HS-5 (cell line): Measurements from ENCODE around the gene LCE4A.

Source experiments
- DNase-seq: peaks from one replicate; pipeline ENCODE4 v3.0.0-alpha.2; 2012; ENCODE audit warnings: low read depth

The LCE4A gene

GRCh38 chr1:152745765-152746444, 37.9 kb downstream of the LCE4A start:
- no peak for DNase-seq

- no peak for DNase-seq
These were observed 39.9 kb downstream of the LCE4A start for GRCh38 chr1:152747831-152748230.

GRCh38 chr1:152752225-152752624, 44.3 kb downstream of the LCE4A start:
- DNase-seq, result peak; percentile 92

GRCh38 chr1:152753586-152753985, 45.6 kb downstream of the LCE4A start:
- DNase-seq, result no peak

GRCh38 chr1:152756872-152757271, 48.9 kb downstream of the LCE4A start:
- no peak for DNase-seq

- DNase-seq, result no peak
These were observed 49.8 kb downstream of the LCE4A start, which contains the start of gene KPRP for GRCh38 chr1:152757747-152758146. Gene KPRP, plus strand, starts transcription at chr1:152758025. Its CDS starts 1,564 bp downstream, at chr1:152759589.

GRCh38 chr1:152758636-152759035, 50.7 kb downstream of the LCE4A start:
- no peak for DNase-seq
